GM12878 (cell line): Measurements from ENCODE around the gene FIZ1. TPM values are rescaled to one million over a fixed set of nuclear protein-coding genes. Genes with fewer than 3 reads are reported as not detected.

Source experiments
- BHLHE40 ChIP-seq, 2 experiments: fragments of 450-650 bp in 1 of 2; IDR thresholded peaks; 2 replicates each; pipeline ENCODE4 v1.6.1; 2011 to 2017; ENCODE audit warnings: low read depth in 2 of 2, borderline replicate concordance in 1 of 2, improper control_type of control experiment in 1 of 2, low read length in 1 of 2, mild to moderate bottlenecking in 1 of 2
- HCFC1 ChIP-seq: fragments of 150-350 bp; IDR thresholded peaks from 2 replicates; pipeline ENCODE4 v1.6.1; 2014; ENCODE audit warnings: low read length
- MEF2A ChIP-seq: IDR thresholded peaks from 2 replicates; pipeline ENCODE4 v1.6.1; 2011; ENCODE audit warnings: low read depth, mild to moderate bottlenecking, low read length, moderate library complexity; ENCODE audit not compliant: insufficient read depth
- MXI1 ChIP-seq: fragments of 150-350 bp; IDR thresholded peaks from 2 replicates; pipeline ENCODE4 v1.6.1; 2011; ENCODE audit warnings: low read depth, mild to moderate bottlenecking, inconsistent platforms, low read length, improper control_type of control experiment
- NFXL1 ChIP-seq: fragments of 450-650 bp; IDR thresholded peaks from 2 replicates; pipeline ENCODE4 v1.6.1; 2017; ENCODE audit warnings: antibody characterized with exemption, mild to moderate bottlenecking, borderline replicate concordance
- POLR2A ChIP-seq: IDR thresholded peaks from 2 replicates; pipeline ENCODE4 v1.6.1; 2011; ENCODE audit warnings: low read depth, mild to moderate bottlenecking, low read length
- POLR2AphosphoS2 ChIP-seq: IDR thresholded peaks from 2 replicates; pipeline ENCODE4 v1.6.1; 2011; ENCODE audit warnings: low read depth, mild to moderate bottlenecking, low read length, improper control_type of control experiment, moderate library complexity
- POU2F2 ChIP-seq: IDR thresholded peaks from 3 replicates; pipeline ENCODE4 v1.6.1; 2011; ENCODE audit warnings: low read depth, mild to moderate bottlenecking, low read length, borderline replicate concordance
- RB1 ChIP-seq: fragments of 450-650 bp; formaldehyde crosslinking; IDR thresholded peaks from 2 replicates; pipeline ENCODE4 v1.6.1; 2017; ENCODE audit warnings: mild to moderate bottlenecking, borderline replicate concordance
- SREBF1 ChIP-seq: IDR thresholded peaks from 2 replicates; pipeline ENCODE4 v1.6.1; 2012; ENCODE audit warnings: mild to moderate bottlenecking, low read length
- USF1 ChIP-seq: IDR thresholded peaks from 2 replicates; pipeline ENCODE4 v1.6.1; 2011; ENCODE audit warnings: borderline replicate concordance, low read depth, mild to moderate bottlenecking, moderate library complexity, mixed read lengths, low read length; ENCODE audit not compliant: insufficient read depth; ENCODE audit errors: extremely low read length
- YY1 ChIP-seq: IDR thresholded peaks from 2 replicates; pipeline ENCODE4 v1.6.1; 2011; ENCODE audit warnings: low read depth, mild to moderate bottlenecking, low read length
- polyA plus RNA-seq, 11 experiments: library from polyadenylated mRNA; depleted of rRNA in 4 of 11; unstranded in 6 of 11; stranded (reverse) in 5 of 11; fragments of >200 nt; fragmentation: Nextera tagmentation in 4 of 11; fragmentation: Illumina TruSeq in 1 of 11; extraction: Ambion mirVana in 4 of 11; extraction: Trizol in 1 of 11; gene quantifications; 1 replicate in 1 of 11; 2 replicates in 10 of 11; pipeline versions ENCODE4 v1.2.1 to v1.2.3, GENCODE V29; 2011 to 2016; ENCODE audit warnings: inconsistent platforms in 2 of 11, missing spikeins in 2 of 11, low read depth in 1 of 11
- total RNA-seq, 4 experiments: library from RNA; depleted of rRNA in 3 of 4; stranded (reverse); fragments of >200 nt in 3 of 4; fragmentation: Illumina TruSeq in 1 of 4; extraction: Trizol in 1 of 4; gene quantifications; 2 replicates each; pipeline versions ENCODE4 v1.2.1 to v1.2.3, GENCODE V29; 2013 to 2021
- TF ChIP-seq, protein P1 (sequence below): IDR thresholded peaks from 2 replicates; pipeline ENCODE4 v1.6.1; 2012; ENCODE audit warnings: low read depth, low read length, improper control_type of control experiment
- TF ChIP-seq, protein P2 (sequence below): fragments of 450-650 bp; conservative IDR thresholded peaks from 2 replicates; pipeline ENCODE4 v1.6.1; 2017; ENCODE audit warnings: mild to moderate bottlenecking, moderate library complexity
- TF ChIP-seq, protein P3 (sequence below): fragments of 450-650 bp; IDR thresholded peaks from 2 replicates; pipeline ENCODE4 v1.6.1; 2017; ENCODE audit warnings: mild to moderate bottlenecking, moderate library complexity
- TF ChIP-seq, protein P4 (sequence below): fragments of 150-350 bp; IDR thresholded peaks from 2 replicates; pipeline ENCODE4 v1.6.1; 2016; ENCODE audit warnings: low read depth, low read length

FIZ1 gene
- total and polyA plus RNA-seq, 10 of the 15 experiments (the other 5 are each of a cell fraction or from before 2014, with no cell fraction given), result 0.60 to 16.8 (median 4.2) TPM

DNA sequence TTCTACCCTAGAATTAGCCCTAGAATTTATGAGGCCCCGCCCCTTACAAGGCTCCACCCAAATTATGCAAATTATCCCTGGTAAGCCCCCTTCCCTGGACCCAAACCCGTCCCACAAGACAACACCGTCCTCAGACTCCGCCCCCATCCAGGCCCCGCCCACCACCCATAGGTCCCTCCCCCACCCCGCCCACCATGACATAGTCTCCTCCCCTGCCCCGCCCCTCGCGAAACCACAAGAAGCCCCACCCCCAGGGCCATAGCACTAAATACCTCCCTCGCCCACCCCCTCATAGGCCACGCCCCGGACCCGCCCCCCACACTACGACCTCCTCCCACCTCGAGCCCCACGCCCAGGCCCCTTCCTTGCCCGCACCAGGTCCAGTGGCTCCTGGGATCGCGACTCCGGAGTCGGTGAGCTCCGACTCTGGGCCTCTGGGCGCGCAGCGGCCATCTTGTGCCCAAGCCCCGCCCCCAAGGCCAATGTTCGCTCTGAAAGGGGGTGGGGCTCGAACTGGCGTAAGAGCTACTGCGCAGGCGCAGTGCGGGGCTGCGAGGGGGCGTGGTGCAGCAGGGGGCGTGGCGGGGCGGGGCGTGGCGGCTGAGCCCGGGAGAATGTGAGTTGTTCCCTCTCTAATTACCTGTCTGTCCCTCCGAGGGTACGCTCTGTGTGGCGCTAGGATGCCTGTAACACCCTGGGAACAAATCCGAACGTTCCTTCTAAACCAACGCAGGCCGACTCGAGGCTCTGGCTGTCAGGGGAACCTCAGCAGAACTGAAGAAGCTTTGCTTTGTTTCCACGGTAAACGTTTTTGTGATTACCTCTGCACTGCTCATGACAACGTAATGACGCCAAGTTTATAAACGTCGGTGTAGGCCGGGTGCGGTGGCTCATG, 25.0 kb upstream of the FIZ1 start, which contains the start of gene ZNF784 (continued):
- no peak for TF ChIP-seq NFXL1
- TF ChIP-seq POU2F2, result peak; percentile 82; the same call in 1 of the 3 replicates
- TF ChIP-seq MXI1, result 0 out of 2 replicates have a peak, but pooled peaks have one; percentile 18
- no peak for TF ChIP-seq RB1
- TF ChIP-seq HCFC1, result peak; percentile 24; the same call in 1 of the 2 replicates
- peak; percentile 91 for TF ChIP-seq POLR2A
- TF ChIP-seq MEF2A, result 0 out of 2 replicates have a peak, but pooled peaks have one; percentile 17
- TF ChIP-seq, protein P1, sequence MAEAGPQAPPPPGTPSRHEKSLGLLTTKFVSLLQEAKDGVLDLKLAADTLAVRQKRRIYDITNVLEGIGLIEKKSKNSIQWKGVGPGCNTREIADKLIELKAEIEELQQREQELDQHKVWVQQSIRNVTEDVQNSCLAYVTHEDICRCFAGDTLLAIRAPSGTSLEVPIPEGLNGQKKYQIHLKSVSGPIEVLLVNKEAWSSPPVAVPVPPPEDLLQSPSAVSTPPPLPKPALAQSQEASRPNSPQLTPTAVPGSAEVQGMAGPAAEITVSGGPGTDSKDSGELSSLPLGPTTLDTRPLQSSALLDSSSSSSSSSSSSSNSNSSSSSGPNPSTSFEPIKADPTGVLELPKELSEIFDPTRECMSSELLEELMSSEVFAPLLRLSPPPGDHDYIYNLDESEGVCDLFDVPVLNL, result 0 out of 2 replicates have a peak, but pooled peaks have one; percentile 41
- TF ChIP-seq SREBF1, result no peak
- TF ChIP-seq, protein P2, sequence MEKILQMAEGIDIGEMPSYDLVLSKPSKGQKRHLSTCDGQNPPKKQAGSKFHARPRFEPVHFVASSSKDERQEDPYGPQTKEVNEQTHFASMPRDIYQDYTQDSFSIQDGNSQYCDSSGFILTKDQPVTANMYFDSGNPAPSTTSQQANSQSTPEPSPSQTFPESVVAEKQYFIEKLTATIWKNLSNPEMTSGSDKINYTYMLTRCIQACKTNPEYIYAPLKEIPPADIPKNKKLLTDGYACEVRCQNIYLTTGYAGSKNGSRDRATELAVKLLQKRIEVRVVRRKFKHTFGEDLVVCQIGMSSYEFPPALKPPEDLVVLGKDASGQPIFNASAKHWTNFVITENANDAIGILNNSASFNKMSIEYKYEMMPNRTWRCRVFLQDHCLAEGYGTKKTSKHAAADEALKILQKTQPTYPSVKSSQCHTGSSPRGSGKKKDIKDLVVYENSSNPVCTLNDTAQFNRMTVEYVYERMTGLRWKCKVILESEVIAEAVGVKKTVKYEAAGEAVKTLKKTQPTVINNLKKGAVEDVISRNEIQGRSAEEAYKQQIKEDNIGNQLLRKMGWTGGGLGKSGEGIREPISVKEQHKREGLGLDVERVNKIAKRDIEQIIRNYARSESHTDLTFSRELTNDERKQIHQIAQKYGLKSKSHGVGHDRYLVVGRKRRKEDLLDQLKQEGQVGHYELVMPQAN, result 0 out of 2 replicates have a peak, but pooled peaks have one; percentile 24
- TF ChIP-seq, protein P3, sequence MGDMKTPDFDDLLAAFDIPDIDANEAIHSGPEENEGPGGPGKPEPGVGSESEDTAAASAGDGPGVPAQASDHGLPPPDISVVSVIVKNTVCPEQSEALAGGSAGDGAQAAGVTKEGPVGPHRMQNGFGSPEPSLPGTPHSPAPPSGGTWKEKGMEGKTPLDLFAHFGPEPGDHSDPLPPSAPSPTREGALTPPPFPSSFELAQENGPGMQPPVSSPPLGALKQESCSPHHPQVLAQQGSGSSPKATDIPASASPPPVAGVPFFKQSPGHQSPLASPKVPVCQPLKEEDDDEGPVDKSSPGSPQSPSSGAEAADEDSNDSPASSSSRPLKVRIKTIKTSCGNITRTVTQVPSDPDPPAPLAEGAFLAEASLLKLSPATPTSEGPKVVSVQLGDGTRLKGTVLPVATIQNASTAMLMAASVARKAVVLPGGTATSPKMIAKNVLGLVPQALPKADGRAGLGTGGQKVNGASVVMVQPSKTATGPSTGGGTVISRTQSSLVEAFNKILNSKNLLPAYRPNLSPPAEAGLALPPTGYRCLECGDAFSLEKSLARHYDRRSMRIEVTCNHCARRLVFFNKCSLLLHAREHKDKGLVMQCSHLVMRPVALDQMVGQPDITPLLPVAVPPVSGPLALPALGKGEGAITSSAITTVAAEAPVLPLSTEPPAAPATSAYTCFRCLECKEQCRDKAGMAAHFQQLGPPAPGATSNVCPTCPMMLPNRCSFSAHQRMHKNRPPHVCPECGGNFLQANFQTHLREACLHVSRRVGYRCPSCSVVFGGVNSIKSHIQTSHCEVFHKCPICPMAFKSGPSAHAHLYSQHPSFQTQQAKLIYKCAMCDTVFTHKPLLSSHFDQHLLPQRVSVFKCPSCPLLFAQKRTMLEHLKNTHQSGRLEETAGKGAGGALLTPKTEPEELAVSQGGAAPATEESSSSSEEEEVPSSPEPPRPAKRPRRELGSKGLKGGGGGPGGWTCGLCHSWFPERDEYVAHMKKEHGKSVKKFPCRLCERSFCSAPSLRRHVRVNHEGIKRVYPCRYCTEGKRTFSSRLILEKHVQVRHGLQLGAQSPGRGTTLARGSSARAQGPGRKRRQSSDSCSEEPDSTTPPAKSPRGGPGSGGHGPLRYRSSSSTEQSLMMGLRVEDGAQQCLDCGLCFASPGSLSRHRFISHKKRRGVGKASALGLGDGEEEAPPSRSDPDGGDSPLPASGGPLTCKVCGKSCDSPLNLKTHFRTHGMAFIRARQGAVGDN, result no peak
- peak; percentile 97 for TF ChIP-seq YY1
- TF ChIP-seq POLR2AphosphoS2, result peak; percentile 85
- TF ChIP-seq, protein P4, sequence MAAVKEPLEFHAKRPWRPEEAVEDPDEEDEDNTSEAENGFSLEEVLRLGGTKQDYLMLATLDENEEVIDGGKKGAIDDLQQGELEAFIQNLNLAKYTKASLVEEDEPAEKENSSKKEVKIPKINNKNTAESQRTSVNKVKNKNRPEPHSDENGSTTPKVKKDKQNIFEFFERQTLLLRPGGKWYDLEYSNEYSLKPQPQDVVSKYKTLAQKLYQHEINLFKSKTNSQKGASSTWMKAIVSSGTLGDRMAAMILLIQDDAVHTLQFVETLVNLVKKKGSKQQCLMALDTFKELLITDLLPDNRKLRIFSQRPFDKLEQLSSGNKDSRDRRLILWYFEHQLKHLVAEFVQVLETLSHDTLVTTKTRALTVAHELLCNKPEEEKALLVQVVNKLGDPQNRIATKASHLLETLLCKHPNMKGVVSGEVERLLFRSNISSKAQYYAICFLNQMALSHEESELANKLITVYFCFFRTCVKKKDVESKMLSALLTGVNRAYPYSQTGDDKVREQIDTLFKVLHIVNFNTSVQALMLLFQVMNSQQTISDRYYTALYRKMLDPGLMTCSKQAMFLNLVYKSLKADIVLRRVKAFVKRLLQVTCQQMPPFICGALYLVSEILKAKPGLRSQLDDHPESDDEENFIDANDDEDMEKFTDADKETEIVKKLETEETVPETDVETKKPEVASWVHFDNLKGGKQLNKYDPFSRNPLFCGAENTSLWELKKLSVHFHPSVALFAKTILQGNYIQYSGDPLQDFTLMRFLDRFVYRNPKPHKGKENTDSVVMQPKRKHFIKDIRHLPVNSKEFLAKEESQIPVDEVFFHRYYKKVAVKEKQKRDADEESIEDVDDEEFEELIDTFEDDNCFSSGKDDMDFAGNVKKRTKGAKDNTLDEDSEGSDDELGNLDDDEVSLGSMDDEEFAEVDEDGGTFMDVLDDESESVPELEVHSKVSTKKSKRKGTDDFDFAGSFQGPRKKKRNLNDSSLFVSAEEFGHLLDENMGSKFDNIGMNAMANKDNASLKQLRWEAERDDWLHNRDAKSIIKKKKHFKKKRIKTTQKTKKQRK, result no peak
- no peak for TF ChIP-seq USF1
- TF ChIP-seq BHLHE40 (IDR thresholded peaks at IDR 0.05; ENCODE audit: borderline replicate concordance in 1 of 2, low read depth in 2 of 2, low read length in 1 of 2), result no peak
